Measurements from ENCODE around the gene COL24A1.

DNA sequence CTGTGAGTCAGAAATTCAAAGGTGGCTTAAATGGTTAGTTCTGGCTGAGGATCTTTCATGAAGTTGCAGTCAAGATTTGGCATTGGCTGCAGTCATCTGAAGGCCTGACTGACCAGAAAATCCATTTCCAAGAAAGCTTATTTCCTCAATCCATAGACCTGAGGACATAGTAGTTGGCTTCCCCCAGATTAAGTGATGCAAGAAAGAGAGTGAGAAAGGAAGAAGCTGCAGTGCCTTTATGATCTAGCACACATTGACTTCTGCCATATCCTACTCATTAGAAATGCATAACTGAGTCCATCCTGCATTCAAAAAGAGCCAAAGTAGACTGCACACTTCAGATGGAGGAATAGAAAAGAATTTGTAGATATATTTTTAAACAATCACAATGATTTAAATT lies 222.6 kb downstream of the COL24A1 start:
- TF ChIP-seq POLR2A (IDR thresholded peaks at IDR 0.05) = no peak
- TF ChIP-seq, protein P1, sequence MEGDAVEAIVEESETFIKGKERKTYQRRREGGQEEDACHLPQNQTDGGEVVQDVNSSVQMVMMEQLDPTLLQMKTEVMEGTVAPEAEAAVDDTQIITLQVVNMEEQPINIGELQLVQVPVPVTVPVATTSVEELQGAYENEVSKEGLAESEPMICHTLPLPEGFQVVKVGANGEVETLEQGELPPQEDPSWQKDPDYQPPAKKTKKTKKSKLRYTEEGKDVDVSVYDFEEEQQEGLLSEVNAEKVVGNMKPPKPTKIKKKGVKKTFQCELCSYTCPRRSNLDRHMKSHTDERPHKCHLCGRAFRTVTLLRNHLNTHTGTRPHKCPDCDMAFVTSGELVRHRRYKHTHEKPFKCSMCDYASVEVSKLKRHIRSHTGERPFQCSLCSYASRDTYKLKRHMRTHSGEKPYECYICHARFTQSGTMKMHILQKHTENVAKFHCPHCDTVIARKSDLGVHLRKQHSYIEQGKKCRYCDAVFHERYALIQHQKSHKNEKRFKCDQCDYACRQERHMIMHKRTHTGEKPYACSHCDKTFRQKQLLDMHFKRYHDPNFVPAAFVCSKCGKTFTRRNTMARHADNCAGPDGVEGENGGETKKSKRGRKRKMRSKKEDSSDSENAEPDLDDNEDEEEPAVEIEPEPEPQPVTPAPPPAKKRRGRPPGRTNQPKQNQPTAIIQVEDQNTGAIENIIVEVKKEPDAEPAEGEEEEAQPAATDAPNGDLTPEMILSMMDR (IDR thresholded peaks at IDR 0.05) = no peak
